ENCODE data around the gene ATP6V0B.

ATP6V0B gene

GRCh38 chr1:43947061-43947873 lies 27.5 kb upstream of the ATP6V0B start:
- H3K36me3 ChIP-seq (ENCODE audit: insufficient read depth, low read depth, low read length) = peaks cover 13% of the 10 kb centered on the region; the same call in 1 of the 2 replicates
- no peaks in the 10 kb centered on the region for H3K27me3 ChIP-seq (ENCODE audit: insufficient read depth, low read length)
- H3K9ac ChIP-seq (ENCODE audit: low read depth, low read length) = peak overlapping the region; percentile 87; the same call in 1 of the 2 replicates
- H3K4me1 ChIP-seq (ENCODE audit: insufficient read depth, low read length) = peaks cover 10% of the 10 kb centered on the region; the same call in 1 of the 2 replicates
- H3K27ac ChIP-seq (ENCODE audit: low read length) = peak overlapping the region; percentile 41
- no peaks in the 10 kb centered on the region for H3K9me3 ChIP-seq (ENCODE audit: insufficient read depth, low read depth, low read length)
- H3K4me3 ChIP-seq (ENCODE audit: low read length) = peak overlapping the region; percentile 94

GRCh38 chr1:43947874-43948437 lies 26.8 kb upstream of the ATP6V0B start:
- Histone ChIP-seq H3K27me3 (ENCODE audit: insufficient read depth, low read length) (no peaks in the 10 kb centered on the region), H3K9me3 (ENCODE audit: insufficient read depth, low read depth, low read length) (no peaks in the 10 kb centered on the region), H3K36me3 (ENCODE audit: insufficient read depth, low read depth, low read length) (peaks cover 13% of the 10 kb centered on the region; the same call in 1 of the 2 replicates), H3K4me3 (ENCODE audit: low read length) (peak overlapping the region; percentile 94; the same call in 1 of the 2 replicates), H3K4me1 (ENCODE audit: insufficient read depth, low read length) (peaks cover 10% of the 10 kb centered on the region; the same call in 1 of the 2 replicates), H3K9ac (ENCODE audit: low read depth, low read length) (no peak overlapping the region), H3K27ac (ENCODE audit: low read length) (no peak overlapping the region)

- peaks cover 13% of the 10 kb centered on the region; the same call in 1 of the 2 replicates for H3K36me3 ChIP-seq (ENCODE audit: insufficient read depth, low read depth, low read length)
- no peaks in the 10 kb centered on the region for H3K9me3 ChIP-seq (ENCODE audit: insufficient read depth, low read depth, low read length)
- no peak overlapping the region for H3K9ac ChIP-seq (ENCODE audit: low read depth, low read length)
- peaks cover 10% of the 10 kb centered on the region; the same call in 1 of the 2 replicates for H3K4me1 ChIP-seq (ENCODE audit: insufficient read depth, low read length)
- H3K4me3 ChIP-seq (ENCODE audit: low read length) = no peak overlapping the region
- H3K27ac ChIP-seq (ENCODE audit: low read length) = no peak overlapping the region
- H3K27me3 ChIP-seq (ENCODE audit: insufficient read depth, low read length) = no peaks in the 10 kb centered on the region
Measured at GRCh38 chr1:43949678-43950077, 25.1 kb upstream of the ATP6V0B start.

- Histone ChIP-seq H3K9me3 (ENCODE audit: insufficient read depth, low read depth, low read length) (no peaks in the 10 kb centered on the region), H3K9ac (ENCODE audit: low read depth, low read length) (no peak overlapping the region), H3K4me1 (ENCODE audit: insufficient read depth, low read length) (peaks cover 6% of the 10 kb centered on the region; the same call in 1 of the 2 replicates), H3K27ac (ENCODE audit: low read length) (no peak overlapping the region), H3K4me3 (ENCODE audit: low read length) (no peak overlapping the region), H3K36me3 (ENCODE audit: insufficient read depth, low read depth, low read length) (peaks cover 13% of the 10 kb centered on the region; the same call in 1 of the 2 replicates), H3K27me3 (ENCODE audit: insufficient read depth, low read length) (no peaks in the 10 kb centered on the region)
Measured at GRCh38 chr1:43951021-43951985, 23.5 kb upstream of the ATP6V0B start.

GRCh38 chr1:43952731-43953346 lies 21.9 kb upstream of the ATP6V0B start:
- Histone ChIP-seq H3K9ac (ENCODE audit: low read depth, low read length) (peak overlapping the region; percentile 1; the same call in 1 of the 2 replicates), H3K27ac (ENCODE audit: low read length) (no peak overlapping the region), H3K27me3 (ENCODE audit: insufficient read depth, low read length) (no peaks in the 10 kb centered on the region), H3K9me3 (ENCODE audit: insufficient read depth, low read depth, low read length) (no peaks in the 10 kb centered on the region), H3K4me3 (ENCODE audit: low read length) (no peak overlapping the region), H3K36me3 (ENCODE audit: insufficient read depth, low read depth, low read length) (peaks cover 13% of the 10 kb centered on the region; the same call in 1 of the 2 replicates), H3K4me1 (ENCODE audit: insufficient read depth, low read length) (peaks cover 3% of the 10 kb centered on the region; the same call in 1 of the 2 replicates)

GRCh38 chr1:43953361-43953760 lies 21.4 kb upstream of the ATP6V0B start:
- no peaks in the 10 kb centered on the region for H3K9me3 ChIP-seq (ENCODE audit: insufficient read depth, low read depth, low read length)
- H3K27me3 ChIP-seq (ENCODE audit: insufficient read depth, low read length) = no peaks in the 10 kb centered on the region
- no peaks in the 10 kb centered on the region for H3K4me1 ChIP-seq (ENCODE audit: insufficient read depth, low read length)
- H3K36me3 ChIP-seq (ENCODE audit: insufficient read depth, low read depth, low read length) = peaks cover 18% of the 10 kb centered on the region; the same call in 1 of the 2 replicates
- no peak overlapping the region for H3K27ac ChIP-seq (ENCODE audit: low read length)
- no peak overlapping the region for H3K4me3 ChIP-seq (ENCODE audit: low read length)
- H3K9ac ChIP-seq (ENCODE audit: low read depth, low read length) = peak overlapping the region; percentile 1; the same call in 1 of the 2 replicates

GRCh38 chr1:43954036-43954435 lies 20.7 kb upstream of the ATP6V0B start:
- H3K27me3 ChIP-seq (ENCODE audit: insufficient read depth, low read length) = no peaks in the 10 kb centered on the region
- no peak overlapping the region for H3K9ac ChIP-seq (ENCODE audit: low read depth, low read length)
- H3K9me3 ChIP-seq (ENCODE audit: insufficient read depth, low read depth, low read length) = no peaks in the 10 kb centered on the region
- no peaks in the 10 kb centered on the region for H3K4me1 ChIP-seq (ENCODE audit: insufficient read depth, low read length)
- H3K27ac ChIP-seq (ENCODE audit: low read length) = no peak overlapping the region
- peaks cover 24% of the 10 kb centered on the region; the same call in 1 of the 2 replicates for H3K36me3 ChIP-seq (ENCODE audit: insufficient read depth, low read depth, low read length)
- no peak overlapping the region for H3K4me3 ChIP-seq (ENCODE audit: low read length)

GRCh38 chr1:43956234-43956633 lies 18.5 kb upstream of the ATP6V0B start:
- Histone ChIP-seq H3K27me3 (ENCODE audit: insufficient read depth, low read length) (no peaks in the 10 kb centered on the region), H3K36me3 (ENCODE audit: insufficient read depth, low read depth, low read length) (peaks cover 18% of the 10 kb centered on the region; the same call in 1 of the 2 replicates), H3K9me3 (ENCODE audit: insufficient read depth, low read depth, low read length) (no peaks in the 10 kb centered on the region), H3K9ac (ENCODE audit: low read depth, low read length) (no peak overlapping the region), H3K27ac (ENCODE audit: low read length) (no peak overlapping the region), H3K4me3 (ENCODE audit: low read length) (no peak overlapping the region), H3K4me1 (ENCODE audit: insufficient read depth, low read length) (no peaks in the 10 kb centered on the region)

- Histone ChIP-seq H3K27me3 (ENCODE audit: insufficient read depth, low read length) (no peaks in the 10 kb centered on the region), H3K36me3 (ENCODE audit: insufficient read depth, low read depth, low read length) (peaks cover 26% of the 10 kb centered on the region), H3K9ac (ENCODE audit: low read depth, low read length) (no peak overlapping the region), H3K4me3 (ENCODE audit: low read length) (no peak overlapping the region), H3K4me1 (ENCODE audit: insufficient read depth, low read length) (no peaks in the 10 kb centered on the region), H3K27ac (ENCODE audit: low read length) (no peak overlapping the region), H3K9me3 (ENCODE audit: insufficient read depth, low read depth, low read length) (no peaks in the 10 kb centered on the region)
Measured at GRCh38 chr1:43957407-43958040, 17.2 kb upstream of the ATP6V0B start.

GRCh38 chr1:43958351-43959255 lies 16.2 kb upstream of the ATP6V0B start:
- Histone ChIP-seq H3K4me1 (ENCODE audit: insufficient read depth, low read length) (no peaks in the 10 kb centered on the region), H3K27me3 (ENCODE audit: insufficient read depth, low read length) (no peaks in the 10 kb centered on the region), H3K27ac (ENCODE audit: low read length) (no peak overlapping the region), H3K4me3 (ENCODE audit: low read length) (no peak overlapping the region), H3K9me3 (ENCODE audit: insufficient read depth, low read depth, low read length) (no peaks in the 10 kb centered on the region), H3K9ac (ENCODE audit: low read depth, low read length) (no peak overlapping the region), H3K36me3 (ENCODE audit: insufficient read depth, low read depth, low read length) (peaks cover 26% of the 10 kb centered on the region)
